HL-60 (cell line): ENCODE results near the gene RUNX1.
A peak's percentile ranks its signal among the peaks of the same experiment; 100 is the strongest.

ENCODE experiments used
- DNase-seq, 2 experiments: peaks; one replicate each; pipeline ENCODE4 v3.0.0-alpha.2; 2010 to 2020; ENCODE audit warnings: low read depth in 1 of 2, low spot score in 1 of 2
- H3K27ac ChIP-seq: fragments of 250-450 bp; sonication (Bioruptor Pico); replicated peaks from 2 replicates; pipeline ENCODE4 v1.5.1; 2020; ENCODE audit warnings: mild to moderate bottlenecking, moderate library complexity
- H3K27me3 ChIP-seq: fragments of 250-450 bp; sonication (Bioruptor Pico); 2 replicates; pipeline ENCODE4 v1.5.1; 2021; ENCODE audit warnings: mild to moderate bottlenecking, moderate library complexity; ENCODE audit not compliant: insufficient read depth, poor library complexity, severe bottlenecking
- H3K4me3 ChIP-seq: replicated peaks from 2 replicates; pipeline ENCODE4 v1.5.1; 2011; ENCODE audit warnings: mild to moderate bottlenecking, control low read depth, low read length; ENCODE audit not compliant: insufficient read depth
- GABPA ChIP-seq: IDR thresholded peaks from 2 replicates; pipeline ENCODE4 v1.6.1; 2012; ENCODE audit warnings: low read depth
- POLR2AphosphoS5 ChIP-seq: IDR thresholded peaks from 2 replicates; pipeline ENCODE4 v1.6.1; 2012; ENCODE audit warnings: low read depth
- REST ChIP-seq: IDR thresholded peaks from 2 replicates; pipeline ENCODE4 v1.6.1; 2012; ENCODE audit warnings: low read depth; ENCODE audit not compliant: insufficient replicate concordance
- SPI1 ChIP-seq: IDR thresholded peaks from 2 replicates; pipeline ENCODE4 v1.6.1; 2012; ENCODE audit warnings: low read depth, mild to moderate bottlenecking, borderline replicate concordance
- TF ChIP-seq, protein P1 (sequence below): IDR thresholded peaks from one replicate; pipeline ENCODE4 v1.5.1; 2011; ENCODE audit warnings: low read length, control low read depth, inconsistent platforms; ENCODE audit not compliant: insufficient read depth

RUNX1 gene

GRCh38 chr21:35053356-35054096, 4.4 kb upstream of the RUNX1 start:
- no peak for DNase-seq
- Histone ChIP-seq H3K27me3 (no peaks in the 10 kb centered on the region), H3K4me3 (no peak overlapping the region), H3K27ac (no peak overlapping the region)
- TF ChIP-seq REST (no peak), POLR2AphosphoS5 (no peak), SPI1 (no peak), GABPA (no peak)
- TF ChIP-seq, protein P1, sequence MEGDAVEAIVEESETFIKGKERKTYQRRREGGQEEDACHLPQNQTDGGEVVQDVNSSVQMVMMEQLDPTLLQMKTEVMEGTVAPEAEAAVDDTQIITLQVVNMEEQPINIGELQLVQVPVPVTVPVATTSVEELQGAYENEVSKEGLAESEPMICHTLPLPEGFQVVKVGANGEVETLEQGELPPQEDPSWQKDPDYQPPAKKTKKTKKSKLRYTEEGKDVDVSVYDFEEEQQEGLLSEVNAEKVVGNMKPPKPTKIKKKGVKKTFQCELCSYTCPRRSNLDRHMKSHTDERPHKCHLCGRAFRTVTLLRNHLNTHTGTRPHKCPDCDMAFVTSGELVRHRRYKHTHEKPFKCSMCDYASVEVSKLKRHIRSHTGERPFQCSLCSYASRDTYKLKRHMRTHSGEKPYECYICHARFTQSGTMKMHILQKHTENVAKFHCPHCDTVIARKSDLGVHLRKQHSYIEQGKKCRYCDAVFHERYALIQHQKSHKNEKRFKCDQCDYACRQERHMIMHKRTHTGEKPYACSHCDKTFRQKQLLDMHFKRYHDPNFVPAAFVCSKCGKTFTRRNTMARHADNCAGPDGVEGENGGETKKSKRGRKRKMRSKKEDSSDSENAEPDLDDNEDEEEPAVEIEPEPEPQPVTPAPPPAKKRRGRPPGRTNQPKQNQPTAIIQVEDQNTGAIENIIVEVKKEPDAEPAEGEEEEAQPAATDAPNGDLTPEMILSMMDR, result no peak

- no peak overlapping the region for H3K4me3 ChIP-seq
- TF ChIP-seq GABPA, result no peak
- no peak for TF ChIP-seq REST
- TF ChIP-seq POLR2AphosphoS5, result no peak
- TF ChIP-seq, protein P1, result no peak
- TF ChIP-seq SPI1, result no peak
- no peaks in the 10 kb centered on the region for H3K27me3 ChIP-seq
- DNase-seq, result no peak
- no peak overlapping the region for H3K27ac ChIP-seq
Observed at GRCh38 chr21:35052801-35053200, 3.7 kb upstream of the RUNX1 start.

DNA sequence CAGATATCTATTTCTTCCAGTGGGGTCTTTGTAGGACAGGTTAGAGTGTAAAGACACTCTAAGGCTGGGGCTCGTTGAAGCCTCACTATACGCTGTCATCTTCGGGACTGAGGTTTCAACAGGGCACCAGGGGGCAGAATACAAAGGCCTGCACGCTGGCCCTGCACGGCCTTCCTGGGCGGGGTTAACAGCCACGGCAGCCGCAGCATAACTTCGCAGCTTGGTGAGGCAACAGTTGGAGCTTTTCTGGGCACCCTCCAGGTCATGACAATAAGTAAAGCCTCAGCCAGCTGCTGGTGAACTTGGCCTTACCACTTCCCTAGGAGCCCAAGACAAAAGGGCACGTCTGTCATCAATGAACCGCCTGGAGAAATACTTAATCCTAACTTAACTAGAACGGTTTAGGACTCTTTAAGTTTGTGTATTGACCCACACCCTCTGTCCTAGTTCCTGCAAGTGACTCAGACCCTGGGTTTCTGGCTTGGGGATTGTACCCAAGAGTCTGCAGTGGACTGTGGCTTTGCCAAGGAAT, 2.3 kb upstream of the RUNX1 start:
- no peak overlapping the region for H3K4me3 ChIP-seq
- no peaks in the 10 kb centered on the region for H3K27me3 ChIP-seq
- peak; percentile 84 to 98 for DNase-seq
- TF ChIP-seq POLR2AphosphoS5 (peak; percentile 77; the same call in 1 of the 2 replicates), SPI1 (peak; percentile 65; the same call in 1 of the 2 replicates), REST (no peak), GABPA (no peak)
- TF ChIP-seq, protein P1, result peak; percentile 41
- peak overlapping the region; percentile 38 for H3K27ac ChIP-seq
